Gastrocnemius medialis (tissue), 4 donors: ENCODE data around the gene LINGO3. TPM values are rescaled to one million over a fixed set of nuclear protein-coding genes. Genes with fewer than 3 reads are reported as not detected.

Source experiments
- ATAC-seq, 2 donors: fragments of 150-250 bp; one replicate each; pipeline ENCODE4 v1.9.1; 2016
- DNase-seq, 2 donors: peaks; one replicate each; pipeline ENCODE4 v3.0.0-alpha.2; 2019
- H3K27ac ChIP-seq, 4 donors: fragments of 200-600 bp; sonication (generic); 1 replicate in 1 of 4; 2 replicates in 3 of 4; pipeline ENCODE4 v1.5.1; 2016 to 2018; ENCODE audit warnings: mild to moderate bottlenecking in 2 of 4, moderate library complexity in 1 of 4
- H3K27me3 ChIP-seq, 3 donors: fragments of 200-600 bp; sonication (generic) in 2 of 3; 1 replicate in 1 of 3; 2 replicates in 2 of 3; pipeline versions ENCODE4 v1.5.1 to v1.6.0; 2016 to 2019; ENCODE audit warnings: mild to moderate bottlenecking in 1 of 3, moderate library complexity in 1 of 3
- H3K36me3 ChIP-seq, 2 donors: fragments of 200-600 bp; sonication (generic) in 1 of 2; one replicate each; pipeline ENCODE4 v1.5.1; 2017 to 2018
- H3K4me1 ChIP-seq, 2 donors: fragments of 200-600 bp; sonication (generic) in 1 of 2; one replicate each; pipeline ENCODE4 v1.5.1; 2016 to 2017; ENCODE audit warnings: mild to moderate bottlenecking in 2 of 2
- H3K4me3 ChIP-seq, 4 donors: fragments of 200-600 bp; sonication (generic) in 3 of 4; 1 replicate in 1 of 4; 2 replicates in 3 of 4; pipeline ENCODE4 v1.5.1; 2016 to 2019; ENCODE audit warnings: mild to moderate bottlenecking in 2 of 4
- H3K9me3 ChIP-seq, 3 donors: fragments of 200-600 bp; sonication (generic) in 2 of 3; 1 replicate in 1 of 3; 2 replicates in 2 of 3; pipeline ENCODE4 v1.5.1; 2016 to 2019
- POLR2A ChIP-seq, 2 donors: fragments of 450-650 bp; IDR thresholded peaks; one replicate each; pipeline ENCODE4 v1.6.1; 2017; ENCODE audit warnings: antibody characterized with exemption in 2 of 2, mild to moderate bottlenecking in 2 of 2, moderate library complexity in 2 of 2
- in situ Hi-C, 4 donors: fragments of 200-750 bp; cut with MboI; loops; one replicate each; pipeline versions ENCODE4 v1.15.0 to v1.8.0; 2017; ENCODE audit warnings: low sequenced_read_pairs in 4 of 4
- intact Hi-C: fragments of 100-400 bp; cut with DNase I; formaldehyde crosslinking; loops from one replicate; pipeline ENCODE4 v1.15.1; 2023; ENCODE audit warnings: low total_unique reads
- total RNA-seq, 4 donors: library from RNA; depleted of rRNA; stranded (reverse); fragments of >200 nt; gene quantifications; one replicate each; pipeline versions ENCODE4 v1.1.0 to v1.2.3, GENCODE V29; 2016
- TF ChIP-seq, protein P1 (sequence below), 5 experiments: fragments of 450-650 bp in 3 of 5; fragments of 200-600 bp in 2 of 5; sonication (generic) in 2 of 5; IDR thresholded peaks in 4 of 5; conservative IDR thresholded peaks in 1 of 5; 1 replicate in 4 of 5; 2 replicates in 1 of 5; pipeline ENCODE4 v1.5.1; 2016 to 2019; ENCODE audit warnings: antibody characterized with exemption in 5 of 5, mild to moderate bottlenecking in 3 of 5, moderate library complexity in 3 of 5

The LINGO3 gene
- total RNA-seq, 4 donors from 2014 or later: not detected

DNA sequence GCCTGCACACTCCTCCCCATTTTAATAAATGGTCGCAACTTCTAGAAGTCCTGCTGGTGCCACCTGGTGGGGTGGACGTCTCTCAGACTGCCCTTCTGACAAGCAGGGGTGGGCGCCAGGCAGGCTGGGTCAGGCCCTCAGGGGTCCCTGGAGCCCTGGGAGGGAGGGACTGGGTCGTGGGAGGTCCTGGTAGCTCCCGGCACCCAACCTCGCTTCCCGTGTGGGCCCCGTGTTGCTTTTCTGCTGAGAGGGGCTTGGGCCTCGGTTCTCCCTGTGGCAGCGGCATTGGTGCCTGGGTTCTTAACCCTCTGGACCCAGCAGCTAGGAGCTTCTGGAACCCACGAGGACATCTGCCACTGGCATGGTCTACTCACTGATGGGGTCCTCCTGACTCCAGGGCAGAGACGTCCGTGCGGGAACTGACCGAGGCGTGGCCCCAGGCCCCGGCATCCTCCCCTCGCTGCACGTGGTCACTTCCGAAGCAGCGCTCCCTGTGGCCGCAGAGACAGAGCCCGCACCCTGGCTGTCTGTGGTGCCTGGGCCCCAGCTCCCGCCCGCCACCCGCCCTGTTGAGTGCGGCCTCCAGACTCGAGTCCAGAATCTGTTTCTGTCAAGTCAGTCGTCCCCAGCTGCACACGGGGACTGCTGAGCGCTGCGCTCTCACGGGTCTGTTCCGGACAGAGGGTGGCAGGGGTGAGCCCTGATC lies 46.1 kb upstream of the LINGO3 start:
- no peaks in the 10 kb centered on the region for H3K9me3 ChIP-seq
- H3K36me3 ChIP-seq: peaks cover 0 to 33% of the 10 kb centered on the region in 2 donors
- DNase-seq (no peak), ATAC-seq (no peak)
- H3K4me1 ChIP-seq: peaks cover 0 to 6% of the 10 kb centered on the region in 2 donors
- in situ Hi-C loops (no loop called here), intact Hi-C loops (no loop called here)
- TF ChIP-seq POLR2A (IDR thresholded peaks at IDR 0.05): no peak
- TF ChIP-seq, protein P1, sequence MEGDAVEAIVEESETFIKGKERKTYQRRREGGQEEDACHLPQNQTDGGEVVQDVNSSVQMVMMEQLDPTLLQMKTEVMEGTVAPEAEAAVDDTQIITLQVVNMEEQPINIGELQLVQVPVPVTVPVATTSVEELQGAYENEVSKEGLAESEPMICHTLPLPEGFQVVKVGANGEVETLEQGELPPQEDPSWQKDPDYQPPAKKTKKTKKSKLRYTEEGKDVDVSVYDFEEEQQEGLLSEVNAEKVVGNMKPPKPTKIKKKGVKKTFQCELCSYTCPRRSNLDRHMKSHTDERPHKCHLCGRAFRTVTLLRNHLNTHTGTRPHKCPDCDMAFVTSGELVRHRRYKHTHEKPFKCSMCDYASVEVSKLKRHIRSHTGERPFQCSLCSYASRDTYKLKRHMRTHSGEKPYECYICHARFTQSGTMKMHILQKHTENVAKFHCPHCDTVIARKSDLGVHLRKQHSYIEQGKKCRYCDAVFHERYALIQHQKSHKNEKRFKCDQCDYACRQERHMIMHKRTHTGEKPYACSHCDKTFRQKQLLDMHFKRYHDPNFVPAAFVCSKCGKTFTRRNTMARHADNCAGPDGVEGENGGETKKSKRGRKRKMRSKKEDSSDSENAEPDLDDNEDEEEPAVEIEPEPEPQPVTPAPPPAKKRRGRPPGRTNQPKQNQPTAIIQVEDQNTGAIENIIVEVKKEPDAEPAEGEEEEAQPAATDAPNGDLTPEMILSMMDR (IDR thresholded peaks at IDR 0.05 in 4 of 5, conservative IDR thresholded peaks at IDR 0.05 in 1 of 5): no peak
- H3K4me3 ChIP-seq: no peak overlapping the region
- H3K27ac ChIP-seq: no peak overlapping the region
- no peaks in the 10 kb centered on the region for H3K27me3 ChIP-seq

DNA sequence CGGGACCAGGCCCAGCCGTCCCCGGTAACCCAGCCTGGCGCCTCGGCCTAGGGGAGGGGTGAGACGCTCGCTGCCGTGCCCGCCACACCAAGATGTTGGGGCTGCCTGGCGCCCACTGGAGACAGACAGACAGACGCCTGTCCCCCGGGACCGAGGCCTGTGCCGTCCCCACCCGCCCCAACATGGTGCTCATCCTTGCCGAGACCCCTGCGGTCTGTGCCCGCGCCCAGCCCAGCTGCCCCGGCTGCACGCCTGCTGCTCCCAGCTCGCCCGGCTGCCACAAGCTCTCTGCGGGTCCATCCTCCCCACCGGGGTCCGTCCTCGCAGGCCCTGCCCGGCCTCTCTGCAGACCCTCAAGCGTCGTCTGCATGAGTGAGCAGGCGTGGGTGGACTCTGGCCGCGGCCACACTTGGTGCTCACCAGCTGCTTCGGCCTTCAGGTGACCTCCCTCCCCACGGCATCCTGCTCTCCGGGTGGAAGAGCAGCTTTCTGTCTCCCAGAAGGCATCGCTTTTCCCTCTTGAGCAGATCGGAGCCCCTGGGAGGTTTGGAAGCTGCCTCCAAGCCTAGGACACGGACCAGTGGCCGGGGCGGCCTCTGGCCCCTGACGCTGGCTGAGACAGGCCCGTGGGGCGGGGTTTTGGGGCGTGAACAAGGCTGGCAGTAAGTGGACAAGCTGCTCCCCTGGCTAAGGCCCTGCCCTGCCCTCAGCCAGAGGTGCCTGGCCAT lies 45.4 kb upstream of the LINGO3 start:
- Histone ChIP-seq H3K36me3 (peaks cover 0 to 39% of the 10 kb centered on the region in 2 donors), H3K27ac (no peak overlapping the region), H3K4me3 (no peak overlapping the region), H3K27me3 (no peaks in the 10 kb centered on the region), H3K9me3 (no peaks in the 10 kb centered on the region), H3K4me1 (peaks cover 0 to 6% of the 10 kb centered on the region in 2 donors)
- no peak for TF ChIP-seq POLR2A (IDR thresholded peaks at IDR 0.05)
- TF ChIP-seq, protein P1 (IDR thresholded peaks at IDR 0.05 in 4 of 5, conservative IDR thresholded peaks at IDR 0.05 in 1 of 5): no peak
- ATAC-seq: no peak
- in situ Hi-C loops: no loop called here
- intact Hi-C loops: no loop called here
- no peak for DNase-seq

DNA sequence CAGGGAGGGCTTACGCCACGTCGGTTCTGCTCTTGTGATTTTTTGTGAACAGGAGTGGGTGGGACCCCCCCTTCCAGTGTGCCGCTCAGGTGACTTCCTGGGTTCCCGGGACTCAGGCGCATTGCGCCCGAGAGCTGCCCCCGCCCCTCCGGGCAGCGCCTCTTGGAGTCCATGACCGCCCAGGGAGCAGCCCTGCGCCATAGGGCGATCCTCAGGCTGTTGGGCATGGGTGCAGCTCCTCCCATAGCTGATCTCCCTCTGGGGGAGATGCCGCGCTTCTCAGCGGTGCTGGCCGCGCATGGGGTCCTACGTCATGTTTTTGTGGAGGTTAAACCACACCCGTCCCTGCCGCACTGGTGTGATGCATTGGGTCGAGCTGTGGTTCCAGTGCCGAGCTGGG lies 44.2 kb upstream of the LINGO3 start:
- DNase-seq (no peak), ATAC-seq (no peak)
- intact Hi-C loops: no loop called here
- TF ChIP-seq, protein P1 (IDR thresholded peaks at IDR 0.05 in 4 of 5, conservative IDR thresholded peaks at IDR 0.05 in 1 of 5): no peak
- no peak for TF ChIP-seq POLR2A (IDR thresholded peaks at IDR 0.05)
- Histone ChIP-seq H3K4me1 (peaks cover 0 to 6% of the 10 kb centered on the region in 2 donors), H3K4me3 (no peak overlapping the region), H3K27ac (no peak overlapping the region), H3K36me3 (peaks cover 0 to 39% of the 10 kb centered on the region in 2 donors), H3K27me3 (no peaks in the 10 kb centered on the region), H3K9me3 (no peaks in the 10 kb centered on the region)
- in situ Hi-C loops: no loop called here

DNA sequence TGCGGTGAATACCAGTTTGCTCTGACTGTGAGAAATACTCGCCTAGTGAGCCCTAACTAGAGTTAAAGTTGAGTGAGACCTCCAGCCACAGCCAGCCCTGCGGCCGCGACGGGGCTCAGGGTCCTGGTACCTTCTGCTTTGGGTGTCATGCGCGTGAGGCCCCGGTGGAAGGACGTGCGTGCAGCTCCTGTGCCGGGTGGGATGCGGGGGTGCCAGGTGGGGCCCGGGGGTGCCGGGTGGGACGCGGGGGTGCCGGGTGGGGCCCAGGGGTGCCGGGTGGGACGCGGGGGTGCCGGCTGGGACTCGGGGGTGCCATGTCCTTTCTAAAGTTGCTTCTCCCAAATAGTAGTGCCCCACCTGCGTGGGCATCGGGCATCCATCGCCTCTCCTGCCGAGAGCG lies 43.6 kb upstream of the LINGO3 start:
- in situ Hi-C loops: no loop called here
- Histone ChIP-seq H3K4me3 (no peak overlapping the region), H3K27ac (no peak overlapping the region), H3K9me3 (no peaks in the 10 kb centered on the region), H3K36me3 (peaks cover 0 to 39% of the 10 kb centered on the region in 2 donors), H3K4me1 (peaks cover 0 to 6% of the 10 kb centered on the region in 2 donors), H3K27me3 (no peaks in the 10 kb centered on the region)
- intact Hi-C loops: no loop called here
- TF ChIP-seq, protein P1 (IDR thresholded peaks at IDR 0.05 in 4 of 5, conservative IDR thresholded peaks at IDR 0.05 in 1 of 5): no peak
- TF ChIP-seq POLR2A (IDR thresholded peaks at IDR 0.05): no peak
- DNase-seq (no peak), ATAC-seq (no peak)
